ENCODE results near the gene GRK2.

GRK2 gene

DNA sequence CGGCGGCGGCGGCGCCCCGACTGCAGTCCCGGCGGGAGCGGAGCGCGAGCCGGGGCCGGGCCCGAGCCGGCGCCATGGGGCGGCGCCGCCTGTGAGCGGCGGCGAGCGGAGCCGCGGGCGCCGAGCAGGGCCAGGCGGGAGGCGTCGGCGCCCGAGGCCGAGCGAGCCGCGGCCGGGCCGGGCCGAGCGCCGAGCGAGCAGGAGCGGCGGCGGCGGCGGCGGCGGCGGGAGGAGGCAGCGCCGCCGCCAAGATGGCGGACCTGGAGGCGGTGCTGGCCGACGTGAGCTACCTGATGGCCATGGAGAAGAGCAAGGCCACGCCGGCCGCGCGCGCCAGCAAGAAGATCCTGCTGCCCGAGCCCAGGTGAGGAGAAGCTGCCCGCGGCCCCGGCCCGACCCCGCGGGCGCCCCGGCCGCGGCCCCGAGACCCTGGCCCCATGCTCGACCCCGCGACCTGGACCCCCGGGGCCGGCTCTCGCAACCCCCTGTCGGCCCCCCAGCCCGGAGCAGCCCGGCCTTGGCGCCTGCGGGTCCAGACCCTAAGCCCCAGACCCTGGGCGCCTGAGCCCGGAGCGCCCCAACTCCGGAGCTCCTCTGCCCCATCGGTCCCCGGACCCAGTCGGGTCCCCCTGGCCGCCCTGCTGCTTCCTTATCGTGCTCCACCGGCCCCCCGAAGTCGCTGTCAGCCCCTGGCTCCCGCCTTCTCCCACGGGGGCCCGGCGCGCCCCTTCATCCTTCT, at the start of gene GRK2:
Gene GRK2, plus strand, starts transcription at position 25 of the 739 bp plus-strand sequence. Its CDS starts 227 bp downstream, at position 252.
- TF ChIP-seq GATA2 (IDR thresholded peaks at IDR 0.05; ENCODE audit: low read depth, low read length) (no peak), GATA3 (IDR thresholded peaks at IDR 0.05; ENCODE audit: low read depth, low read length) (no peak)

DNA sequence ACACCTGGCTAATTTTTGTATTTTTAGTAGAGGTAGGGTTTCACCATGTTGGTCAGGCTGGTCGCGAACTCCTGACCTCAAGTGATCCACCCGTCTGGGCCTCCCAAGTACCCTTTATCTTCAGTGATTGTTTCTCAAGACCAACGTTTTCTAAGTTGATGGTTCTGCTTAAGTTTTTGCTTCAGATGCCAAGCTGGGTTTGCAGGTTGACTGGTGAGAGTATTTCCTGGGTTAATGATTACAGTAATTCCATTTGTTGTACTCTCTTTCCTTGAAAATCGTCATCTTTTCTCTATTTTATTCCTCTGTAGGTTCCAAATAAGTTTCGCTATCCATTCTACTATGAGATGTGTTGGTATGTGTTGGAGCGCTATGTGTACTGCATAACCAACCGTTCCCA, 38.5 kb upstream of the GRK2 start:
- TF ChIP-seq GATA2 (IDR thresholded peaks at IDR 0.05; ENCODE audit: low read depth, low read length) (no peak), GATA3 (IDR thresholded peaks at IDR 0.05; ENCODE audit: low read depth, low read length) (no peak)

DNA sequence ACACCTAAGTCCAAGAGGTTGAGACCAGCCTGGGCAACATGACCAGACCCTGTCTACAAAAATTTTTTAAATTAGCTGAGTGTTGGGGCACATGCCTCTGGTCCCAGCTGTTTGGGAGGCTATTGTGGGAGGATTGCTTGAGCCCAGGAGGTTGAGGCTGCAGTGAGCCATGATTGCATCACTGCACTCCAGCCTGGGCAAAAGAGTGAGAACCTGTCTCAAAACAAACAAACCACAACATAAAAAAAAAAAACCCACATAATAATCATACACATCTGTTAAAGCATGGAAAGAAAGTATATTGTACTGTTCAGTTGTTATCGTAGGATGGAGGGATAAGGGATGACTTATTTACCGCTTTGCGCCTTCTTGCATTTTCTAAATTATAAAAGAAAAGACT, 35.9 kb upstream of the GRK2 start:
- TF ChIP-seq GATA2 (IDR thresholded peaks at IDR 0.05; ENCODE audit: low read depth, low read length): no peak
- TF ChIP-seq GATA3 (IDR thresholded peaks at IDR 0.05; ENCODE audit: low read depth, low read length): no peak

DNA sequence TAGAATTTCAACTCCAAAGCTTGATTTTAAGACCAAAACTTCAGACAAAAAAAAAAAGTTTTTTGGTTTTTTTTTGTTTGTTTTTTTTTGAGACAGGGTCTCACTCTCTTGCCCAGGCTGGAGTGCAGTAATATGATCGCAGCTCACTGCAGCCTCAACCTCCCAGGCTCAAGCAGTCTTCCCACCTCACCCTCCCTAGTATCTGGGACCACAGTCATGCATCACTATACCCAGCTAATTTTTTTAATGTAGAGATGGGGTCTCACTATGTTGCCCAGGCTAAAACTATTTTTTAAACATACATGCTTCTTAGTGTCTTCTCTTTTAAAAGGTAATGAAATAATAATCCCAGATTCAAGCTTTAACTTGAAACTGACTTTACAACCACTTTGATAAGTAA, 35.4 kb upstream of the GRK2 start:
- TF ChIP-seq GATA3 (IDR thresholded peaks at IDR 0.05; ENCODE audit: low read depth, low read length) (no peak), GATA2 (IDR thresholded peaks at IDR 0.05; ENCODE audit: low read depth, low read length) (no peak)

DNA sequence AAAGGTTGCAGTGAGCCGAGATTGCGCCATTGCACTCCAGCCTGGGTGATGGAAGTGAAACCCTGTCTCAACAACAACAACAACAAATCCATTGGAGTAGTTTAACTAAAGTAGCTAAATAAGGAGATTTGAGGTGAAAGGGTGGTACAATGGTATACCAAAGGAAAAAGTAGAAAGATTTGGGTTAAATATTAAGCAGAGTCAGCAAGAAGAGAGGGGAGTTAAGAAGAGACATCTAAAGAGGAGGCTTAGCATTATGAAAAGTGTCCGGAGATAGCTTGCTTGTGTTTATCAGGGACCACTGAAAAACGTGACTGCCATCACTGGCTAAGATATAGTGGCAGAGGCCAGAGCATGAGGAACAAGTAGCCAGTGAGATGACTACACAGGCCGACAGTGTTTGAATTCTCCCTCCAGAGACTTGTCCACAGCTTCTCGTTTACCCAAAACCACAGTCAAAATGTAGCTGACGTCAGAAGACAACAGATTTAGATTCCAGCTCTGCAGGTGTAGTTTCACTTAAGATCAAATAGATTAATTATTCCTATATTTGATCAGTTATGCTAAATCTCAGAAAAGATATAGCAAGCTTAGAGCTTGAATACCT, 32.6 kb upstream of the GRK2 start:
- TF ChIP-seq GATA3 (IDR thresholded peaks at IDR 0.05; ENCODE audit: low read depth, low read length): no peak
- no peak for TF ChIP-seq GATA2 (IDR thresholded peaks at IDR 0.05; ENCODE audit: low read depth, low read length)

DNA sequence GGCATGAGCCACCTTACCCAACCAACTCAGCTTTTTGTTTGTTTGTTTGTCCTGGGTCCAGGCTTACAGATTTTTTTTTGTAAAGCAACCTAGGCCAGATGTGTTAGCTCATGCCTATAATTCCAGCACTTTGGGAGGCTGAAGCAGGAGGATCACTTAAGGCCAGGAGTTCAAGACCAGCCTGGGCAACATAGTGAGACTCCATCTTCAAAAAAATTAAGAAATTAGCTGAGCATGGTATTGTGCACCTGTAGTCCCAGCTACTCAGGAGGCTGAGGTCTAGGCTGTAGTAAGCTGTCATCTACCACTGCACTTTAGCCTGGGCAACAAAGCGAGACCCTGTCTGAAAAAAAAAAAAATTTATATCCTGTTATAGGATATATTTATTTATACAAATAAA, 28.7 kb upstream of the GRK2 start:
- no peak for TF ChIP-seq GATA2 (IDR thresholded peaks at IDR 0.05; ENCODE audit: low read depth, low read length)
- no peak for TF ChIP-seq GATA3 (IDR thresholded peaks at IDR 0.05; ENCODE audit: low read depth, low read length)

DNA sequence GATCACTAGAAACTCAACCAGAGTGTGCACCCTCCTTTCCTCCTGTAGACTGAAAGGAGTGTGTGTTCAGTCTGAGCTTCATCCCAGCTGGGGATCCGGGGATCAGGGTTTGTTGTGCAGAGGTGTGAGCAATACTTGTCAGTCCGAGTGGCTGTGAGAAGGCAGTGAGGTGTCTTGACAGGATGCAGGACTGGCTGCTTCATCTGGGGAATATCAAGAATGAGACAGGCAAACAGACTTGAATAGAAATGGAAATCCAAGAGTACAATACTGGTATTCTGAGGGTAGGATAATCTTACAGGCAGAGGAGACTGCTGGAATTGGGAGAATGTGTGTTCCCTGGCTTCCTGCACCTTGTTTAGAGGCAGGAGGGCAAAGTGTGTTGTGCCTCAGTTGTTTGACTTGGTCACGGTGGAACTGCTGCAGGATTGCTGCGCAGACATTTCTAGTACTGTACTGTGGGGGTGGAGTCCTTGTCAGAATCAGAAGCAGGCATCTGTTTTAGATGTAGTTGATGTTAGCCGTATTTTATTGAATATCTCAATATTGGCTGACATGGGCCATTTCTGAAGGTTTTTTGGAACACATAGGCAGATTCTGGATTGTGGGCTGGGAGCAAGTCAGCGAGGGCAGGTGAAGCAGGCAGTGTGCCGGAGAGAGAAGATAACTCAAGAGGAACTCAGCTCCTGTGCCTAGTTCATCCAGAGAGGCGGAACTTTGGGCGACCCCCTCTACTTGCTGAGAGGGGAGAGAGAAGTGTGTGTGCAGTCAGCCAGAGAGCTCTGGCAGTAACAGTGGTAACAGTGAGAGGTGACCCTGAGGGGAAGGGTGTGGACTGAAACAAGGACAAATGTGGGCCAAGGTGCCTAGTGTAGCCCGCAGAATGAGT, 27.1 kb upstream of the GRK2 start:
- TF ChIP-seq GATA2 (IDR thresholded peaks at IDR 0.05; ENCODE audit: low read depth, low read length): no peak
- TF ChIP-seq GATA3 (IDR thresholded peaks at IDR 0.05; ENCODE audit: low read depth, low read length): no peak

DNA sequence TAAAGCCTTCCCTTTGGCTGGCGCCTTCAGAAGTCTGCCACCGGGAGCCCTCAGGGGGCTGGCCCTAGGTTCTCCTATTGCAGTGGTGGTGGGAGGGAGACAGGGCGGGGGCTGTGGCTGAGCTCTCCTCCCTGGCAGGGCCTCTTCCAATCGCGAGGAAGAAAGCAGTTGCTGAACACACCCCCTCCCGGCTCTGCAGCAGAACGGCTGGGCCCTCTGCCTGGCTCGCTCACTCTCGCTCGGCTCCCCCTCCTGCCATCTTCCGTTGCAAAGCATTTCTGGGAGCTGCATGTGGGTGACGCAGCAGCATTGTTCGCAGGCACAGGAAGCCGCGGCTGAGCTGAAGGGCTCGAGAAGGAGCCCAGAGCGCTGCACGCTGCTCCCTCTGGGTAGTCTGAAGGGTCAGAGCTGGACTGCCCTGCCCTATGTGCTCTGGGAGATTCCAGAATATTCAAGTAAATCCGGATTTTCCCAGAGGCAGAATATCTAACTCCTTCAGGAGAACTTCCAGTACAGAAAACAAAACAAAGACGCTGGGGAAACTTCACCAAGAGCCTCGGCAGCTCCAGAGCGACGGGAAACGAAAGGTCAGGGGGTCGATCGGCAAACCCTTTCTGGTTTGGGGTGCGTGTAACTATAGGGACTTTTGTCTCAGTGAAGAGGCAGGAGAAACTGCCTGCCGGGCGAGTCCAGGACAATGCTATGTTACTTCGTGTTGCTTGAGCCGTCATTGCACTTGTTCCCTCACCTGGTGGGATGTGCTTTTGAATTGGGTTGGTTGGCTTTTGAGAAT, 26.3 kb upstream of the GRK2 start:
- TF ChIP-seq GATA2 (IDR thresholded peaks at IDR 0.05; ENCODE audit: low read depth, low read length) (no peak), GATA3 (IDR thresholded peaks at IDR 0.05; ENCODE audit: low read depth, low read length) (no peak)

DNA sequence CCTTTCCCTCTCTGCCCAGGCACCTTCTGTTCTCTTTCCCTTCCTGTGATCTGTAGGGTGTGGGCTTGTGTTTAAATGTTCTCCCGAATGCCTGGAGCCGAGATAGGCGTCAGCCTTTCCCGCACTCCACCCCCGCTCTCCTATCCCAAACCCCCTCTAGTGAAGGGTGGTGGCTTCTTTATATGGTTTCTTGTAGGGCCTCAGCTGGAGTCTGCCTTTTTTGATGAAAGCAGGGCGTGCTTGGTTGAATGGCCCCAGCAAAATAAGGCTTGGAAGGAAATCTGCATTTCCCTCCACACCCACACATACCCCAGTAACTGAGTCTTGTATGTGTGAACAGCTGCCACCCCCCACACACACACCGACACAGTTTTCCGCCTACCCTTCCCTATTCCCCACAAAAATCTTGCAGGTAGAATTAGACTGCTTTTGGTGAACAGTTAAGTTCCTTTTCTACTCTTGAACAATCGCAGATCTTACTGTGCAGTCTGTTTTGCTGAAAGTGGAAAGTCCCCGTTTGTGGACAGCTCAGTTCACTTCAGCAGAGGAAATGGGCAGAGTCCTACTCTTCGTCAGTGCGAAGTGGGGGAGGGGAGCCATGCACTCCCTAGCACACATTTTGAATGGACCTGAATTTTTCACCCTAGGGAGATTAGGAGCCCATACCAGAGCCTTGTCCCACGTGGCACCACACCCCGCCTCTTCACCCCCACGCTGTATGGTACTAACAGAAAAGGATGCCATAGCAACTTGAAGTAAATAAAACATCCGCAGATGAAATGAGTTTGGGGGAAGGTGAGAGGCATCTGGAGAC, 25.5 kb upstream of the GRK2 start:
- TF ChIP-seq GATA2 (IDR thresholded peaks at IDR 0.05; ENCODE audit: low read depth, low read length) (no peak), GATA3 (IDR thresholded peaks at IDR 0.05; ENCODE audit: low read depth, low read length) (no peak)

DNA sequence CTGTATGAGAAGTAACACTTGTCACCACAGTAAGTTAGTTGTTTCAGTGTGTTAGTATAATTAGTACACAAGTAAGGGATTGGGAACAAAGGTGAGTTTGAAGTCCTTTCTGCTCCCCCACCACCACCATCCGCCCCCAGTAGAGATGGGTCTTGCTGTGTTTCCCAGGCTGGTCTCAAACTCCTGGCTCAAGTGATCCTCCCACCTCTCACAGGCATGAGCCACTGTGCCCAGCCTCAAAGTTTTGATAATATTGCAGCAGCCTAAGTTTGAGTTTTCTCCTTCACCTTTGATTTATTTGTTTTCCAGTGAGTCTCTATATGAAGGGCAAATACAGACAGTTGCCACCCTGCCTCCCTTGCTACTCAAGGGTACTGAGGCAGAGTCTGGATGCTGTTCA, 23.7 kb upstream of the GRK2 start:
- TF ChIP-seq GATA3 (IDR thresholded peaks at IDR 0.05; ENCODE audit: low read depth, low read length): no peak
- no peak for TF ChIP-seq GATA2 (IDR thresholded peaks at IDR 0.05; ENCODE audit: low read depth, low read length)

DNA sequence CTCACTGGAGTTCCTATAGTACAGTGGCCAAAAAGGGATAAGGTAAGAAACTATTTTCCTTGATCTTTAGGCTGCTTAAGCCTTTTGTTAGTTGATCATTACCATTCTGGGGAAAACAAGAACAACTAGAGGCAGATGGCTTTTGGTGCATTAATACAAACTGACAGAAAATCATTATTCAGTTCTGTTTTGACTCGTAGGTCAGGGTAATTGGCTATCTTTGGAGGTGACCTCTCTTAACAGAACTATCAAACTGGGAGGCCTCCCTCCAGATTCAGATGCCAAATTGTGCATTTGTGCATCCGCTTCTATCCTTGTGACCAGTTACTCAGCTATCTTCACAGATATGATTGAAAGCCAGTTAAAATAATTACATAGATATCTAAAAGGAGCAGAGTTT, 23.2 kb upstream of the GRK2 start:
- TF ChIP-seq GATA2 (IDR thresholded peaks at IDR 0.05; ENCODE audit: low read depth, low read length) (no peak), GATA3 (IDR thresholded peaks at IDR 0.05; ENCODE audit: low read depth, low read length) (no peak)

DNA sequence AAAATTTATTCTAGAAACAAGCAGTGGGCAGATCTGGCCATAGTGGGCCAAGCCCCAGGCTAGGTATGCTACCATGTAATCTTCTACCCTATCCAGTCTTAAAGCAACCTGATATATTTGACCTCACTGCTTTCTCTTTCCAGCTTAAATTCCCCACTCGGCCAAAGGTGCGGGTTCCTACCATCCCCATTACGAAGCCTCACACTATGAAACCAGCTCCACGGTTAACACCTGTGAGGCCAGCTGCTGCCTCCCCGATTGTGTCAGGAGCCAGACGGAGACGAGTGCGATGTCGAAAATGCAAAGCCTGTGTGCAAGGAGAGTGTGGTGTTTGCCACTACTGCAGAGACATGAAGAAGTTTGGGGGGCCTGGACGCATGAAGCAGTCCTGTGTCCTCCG, 21.2 kb upstream of the GRK2 start:
- TF ChIP-seq GATA3 (IDR thresholded peaks at IDR 0.05; ENCODE audit: low read depth, low read length) (no peak), GATA2 (IDR thresholded peaks at IDR 0.05; ENCODE audit: low read depth, low read length) (no peak)

DNA sequence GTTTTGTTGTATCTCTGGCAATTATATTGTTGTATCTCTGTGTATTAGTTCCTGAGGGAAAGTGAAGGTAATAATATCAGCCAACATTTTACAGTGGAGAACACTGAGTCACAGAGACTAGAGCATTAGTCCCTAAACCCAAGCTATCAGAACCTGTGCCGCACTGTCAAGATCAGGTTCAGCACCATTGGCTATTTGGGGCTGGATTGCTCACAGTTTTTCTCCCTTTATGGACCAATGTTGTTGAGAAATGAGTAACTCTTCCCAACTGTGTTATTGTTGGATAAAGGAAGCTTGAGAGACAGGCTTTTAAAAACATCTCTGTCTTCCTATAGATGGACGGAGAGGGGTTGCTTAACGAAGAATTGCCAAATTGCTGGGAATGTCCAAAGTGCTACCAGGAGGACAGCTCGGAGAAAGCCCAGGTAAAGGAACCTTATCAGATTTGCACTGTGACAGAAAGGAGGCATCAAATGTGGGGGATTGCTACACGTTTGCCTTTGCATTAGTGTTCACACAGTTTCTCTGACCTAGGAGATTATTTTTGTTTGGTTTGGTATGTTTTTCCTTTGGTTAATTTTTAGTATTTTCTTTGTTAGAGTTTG, 18.2 kb upstream of the GRK2 start:
- no peak for TF ChIP-seq GATA2 (IDR thresholded peaks at IDR 0.05; ENCODE audit: low read depth, low read length)
- TF ChIP-seq GATA3 (IDR thresholded peaks at IDR 0.05; ENCODE audit: low read depth, low read length): no peak

Measured in SH-SY5Y (cell line).